Stimulated activated naive CD4-positive, alpha-beta T cell (primary cell): ENCODE data around the gene ADAM22.

ENCODE experiments used
- DNase-seq, 6 experiments: peaks; one replicate each; lab custom pipeline; 2025; lab: John Stamatoyannopoulos, UW

ADAM22 gene

DNA sequence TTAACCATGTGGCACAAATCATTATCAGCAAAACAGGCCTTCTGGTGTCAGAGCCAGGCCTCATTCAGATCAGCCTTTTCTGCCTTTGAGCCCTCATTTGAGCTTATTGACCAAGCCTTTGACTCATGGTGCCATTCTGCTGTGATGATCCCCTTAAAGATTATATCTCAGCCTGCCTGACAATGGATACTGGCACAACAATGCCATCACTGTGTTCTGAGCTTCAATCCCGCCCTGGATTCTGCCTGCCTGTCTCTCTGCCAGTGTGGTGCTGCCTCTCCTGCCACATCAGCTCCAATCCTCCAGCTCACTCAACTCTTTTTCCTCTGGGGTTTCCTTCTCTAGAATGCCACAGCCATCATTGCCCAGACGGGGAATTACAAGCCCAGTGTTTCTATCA, 233.2 kb downstream of the ADAM22 start:
- DNase-seq, result no peak

- no peak for DNase-seq
These were observed 233.7 kb downstream of the ADAM22 start for GRCh38 chr7:88167721-88168120.

DNA sequence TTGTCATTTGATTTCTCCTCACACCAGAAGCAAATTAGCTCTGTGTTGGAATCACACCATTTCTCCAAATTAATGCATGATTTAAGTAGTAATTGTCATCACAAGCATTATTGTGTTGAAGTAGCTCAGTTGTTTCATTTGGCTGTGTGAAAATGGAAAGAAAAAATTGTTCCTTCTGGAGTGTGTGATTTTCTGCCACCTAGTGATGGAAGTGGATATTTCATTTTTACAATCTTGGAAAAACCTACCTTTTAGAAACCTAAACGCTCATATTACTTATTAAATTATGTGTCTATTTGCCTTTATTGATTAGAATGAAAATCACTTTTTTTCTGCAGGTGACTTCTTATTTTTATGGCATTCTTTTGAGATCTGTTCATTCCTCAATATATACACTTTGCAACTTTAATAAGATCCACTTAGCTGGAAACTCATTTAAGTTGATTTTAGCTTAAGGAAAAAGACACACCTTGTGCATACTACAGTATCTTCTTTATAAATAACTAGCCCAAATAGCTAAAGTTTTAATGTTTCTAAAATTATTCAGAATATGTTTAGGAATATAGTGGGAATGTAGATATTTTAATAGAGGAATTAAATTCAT, 235.8 kb downstream of the ADAM22 start:
- peak in 2 of 6 experiments; percentile 0 to 13 for DNase-seq

DNA sequence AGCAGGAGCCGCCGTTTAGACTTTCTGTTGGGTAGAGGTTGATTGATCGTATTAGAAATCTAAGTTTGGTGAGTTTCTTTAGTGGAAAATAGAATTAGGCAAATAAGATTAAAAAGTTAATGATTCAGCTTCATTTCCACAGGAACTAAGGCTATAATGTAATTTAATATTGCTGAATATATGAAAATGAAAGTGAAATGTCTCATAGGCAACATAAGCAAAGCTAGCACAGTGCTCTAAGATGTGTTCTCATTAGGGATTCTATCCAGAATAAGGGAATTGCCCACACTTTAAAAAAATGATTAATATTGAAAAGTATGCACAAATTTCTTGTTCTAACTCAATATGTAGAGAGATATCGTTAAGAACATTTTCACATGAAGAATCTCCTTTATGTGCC, 238.8 kb downstream of the ADAM22 start:
- no peak for DNase-seq

- DNase-seq, result no peak
These were observed 242.1 kb downstream of the ADAM22 start for GRCh38 chr7:88176190-88176589.

DNA sequence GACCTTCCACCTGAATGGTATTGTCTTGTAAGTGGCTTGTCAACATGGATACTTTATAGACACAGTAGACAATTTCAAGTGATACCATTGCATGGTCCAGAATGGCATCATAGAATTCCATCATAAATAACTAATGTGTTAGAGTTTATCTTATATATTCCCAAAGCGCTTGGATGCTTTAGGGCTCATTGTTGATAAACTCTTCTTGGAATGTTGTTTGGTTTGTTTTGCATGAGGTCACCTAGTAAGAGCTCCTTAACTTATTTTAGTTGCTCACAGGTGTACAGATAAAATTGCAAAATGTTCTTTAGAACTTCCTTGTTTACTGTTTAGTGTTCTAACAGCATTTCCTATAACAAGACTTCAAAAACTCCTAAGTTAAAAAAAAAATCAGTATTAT, 249.0 kb downstream of the ADAM22 start:
- DNase-seq, result no peak

GRCh38 chr7:88184848-88185304, 250.8 kb downstream of the ADAM22 start:
- no peak for DNase-seq

DNA sequence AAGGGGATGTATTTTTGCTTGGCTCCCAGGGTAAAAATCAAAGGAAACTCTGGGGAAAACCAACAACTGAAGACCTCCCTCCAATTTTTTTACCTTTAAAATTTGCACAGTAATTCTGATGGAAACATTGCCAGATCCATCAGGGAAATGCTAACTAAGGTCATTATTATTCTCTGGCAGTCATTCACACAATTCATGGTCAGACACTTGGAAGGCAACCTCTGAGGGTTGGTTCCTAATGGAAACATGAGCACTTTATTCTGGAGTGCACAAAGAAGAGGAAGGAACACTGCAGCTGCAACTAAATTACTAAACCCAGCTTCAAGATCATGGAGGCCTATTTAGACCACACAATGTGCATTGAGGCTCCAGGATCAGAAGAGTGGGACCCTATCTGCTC, 251.6 kb downstream of the ADAM22 start:
- DNase-seq, result no peak

DNA sequence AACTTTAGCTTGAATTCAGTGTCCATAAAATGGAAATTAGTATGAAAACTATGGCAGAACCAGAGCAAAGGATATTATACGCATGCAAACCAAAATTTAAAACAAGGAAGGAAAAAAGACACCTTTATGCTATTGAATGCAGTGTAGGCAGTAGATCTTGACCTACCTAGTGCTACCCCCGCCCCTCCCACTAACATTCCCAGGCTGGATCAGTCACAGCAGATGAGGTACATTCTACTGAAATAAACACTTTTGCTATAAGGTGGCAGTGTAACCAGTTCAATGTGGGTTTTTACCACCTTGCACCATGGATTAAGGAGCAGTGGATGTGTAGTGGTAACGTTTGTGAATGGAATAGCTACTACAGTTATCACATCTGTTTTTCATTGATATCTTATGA, 257.9 kb downstream of the ADAM22 start:
- DNase-seq, result no peak

- DNase-seq, result no peak
These were observed 266.2 kb downstream of the ADAM22 start for GRCh38 chr7:88200261-88200660.

- DNase-seq, result no peak
These were observed 266.7 kb downstream of the ADAM22 start for GRCh38 chr7:88200789-88201188.

- no peak for DNase-seq
These were observed 267.3 kb downstream of the ADAM22 start for GRCh38 chr7:88201305-88201704.

DNA sequence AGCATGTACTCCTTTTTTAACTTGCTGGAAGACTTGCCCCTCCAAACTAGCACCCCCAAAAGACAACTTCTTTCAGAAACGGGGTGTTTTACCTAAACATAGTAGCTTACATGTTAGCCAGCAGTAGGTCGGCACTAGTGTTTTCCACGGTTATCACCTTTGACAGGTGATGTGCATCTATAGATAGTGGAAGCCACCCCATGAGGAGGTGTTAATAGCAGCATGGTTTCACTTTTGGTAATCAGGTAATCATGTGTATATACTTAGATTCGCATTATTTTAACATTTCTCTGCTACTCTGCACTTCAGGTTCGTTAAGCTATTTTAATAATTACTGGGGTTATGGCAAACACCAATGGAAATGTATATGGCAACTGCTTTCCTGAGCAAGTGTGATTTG, 268.2 kb downstream of the ADAM22 start:
- no peak for DNase-seq

- no peak for DNase-seq
These were observed 268.7 kb downstream of the ADAM22 start for GRCh38 chr7:88202799-88203198.

GRCh38 chr7:88203401-88203800, 269.4 kb downstream of the ADAM22 start:
- DNase-seq, result no peak

DNA sequence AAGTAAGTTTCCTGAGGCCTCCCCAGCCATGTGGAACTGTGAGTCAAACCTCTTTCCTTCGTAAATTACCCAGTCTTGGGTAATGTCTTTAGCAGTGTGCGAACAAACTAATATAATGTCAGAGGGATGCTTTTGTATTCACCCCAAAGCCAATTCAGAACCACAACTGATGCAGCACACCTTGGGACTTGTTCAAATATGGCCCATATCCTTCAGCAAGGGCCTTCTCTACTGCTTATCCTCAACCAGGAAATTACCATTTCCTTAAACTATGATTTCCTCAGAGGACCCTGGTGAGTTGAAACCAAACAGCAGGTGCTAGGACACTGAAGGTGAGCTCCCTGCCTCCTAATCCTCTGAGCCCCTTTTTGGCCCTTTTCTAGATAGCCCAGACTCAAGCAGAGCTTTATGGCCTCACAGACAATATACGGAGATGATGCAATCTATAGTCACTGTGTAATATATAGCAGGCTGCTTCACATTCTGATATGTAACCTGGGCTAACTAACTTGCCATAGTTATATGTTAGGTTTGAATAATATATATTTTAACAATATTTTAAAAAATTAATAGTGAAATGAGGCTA, 270.6 kb downstream of the ADAM22 start:
- DNase-seq, result no peak

GRCh38 chr7:88205179-88205578, 271.1 kb downstream of the ADAM22 start:
- DNase-seq, result no peak

DNA sequence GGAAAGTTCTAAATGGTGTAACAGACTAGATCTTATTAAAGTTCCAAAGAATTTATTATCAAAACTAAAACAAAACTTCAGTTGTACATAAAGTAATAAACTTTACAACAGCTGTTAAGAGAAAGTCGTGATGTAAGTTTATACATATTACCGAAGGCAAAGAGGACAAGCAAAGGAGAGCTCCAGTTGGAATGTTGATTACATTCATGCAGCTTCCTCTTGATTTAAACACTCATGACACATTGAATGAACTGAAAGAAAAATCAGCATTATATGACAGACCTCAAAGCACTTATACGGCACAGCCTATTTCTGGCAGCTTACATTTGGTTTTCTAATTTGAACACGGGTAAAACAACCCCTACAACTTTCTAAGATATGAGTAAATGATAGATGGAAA, 272.2 kb downstream of the ADAM22 start:
- no peak for DNase-seq

DNA sequence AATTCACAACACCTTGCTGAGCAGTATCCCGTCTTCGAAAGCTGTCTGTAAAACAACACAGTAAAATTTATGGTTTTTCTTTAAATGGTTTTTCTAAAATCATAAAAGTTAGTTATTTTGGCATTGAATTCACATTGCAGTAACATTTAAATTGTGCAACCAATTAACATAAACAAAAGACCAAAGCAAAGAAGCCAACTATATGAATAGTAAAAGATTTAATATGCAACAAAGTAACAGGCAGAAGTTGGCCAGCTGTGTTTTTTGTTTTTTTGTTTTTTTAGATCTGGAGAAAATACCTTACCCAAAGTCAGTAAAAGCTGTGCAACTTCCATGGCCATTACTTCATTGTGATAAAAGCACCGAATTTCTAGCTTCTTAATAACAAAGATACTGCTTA, 274.5 kb downstream of the ADAM22 start:
- DNase-seq, result no peak

- no peak for DNase-seq
These were observed 278.9 kb downstream of the ADAM22 start for GRCh38 chr7:88212918-88213317.

GRCh38 chr7:88214456-88214855, 280.4 kb downstream of the ADAM22 start:
- no peak for DNase-seq

DNA sequence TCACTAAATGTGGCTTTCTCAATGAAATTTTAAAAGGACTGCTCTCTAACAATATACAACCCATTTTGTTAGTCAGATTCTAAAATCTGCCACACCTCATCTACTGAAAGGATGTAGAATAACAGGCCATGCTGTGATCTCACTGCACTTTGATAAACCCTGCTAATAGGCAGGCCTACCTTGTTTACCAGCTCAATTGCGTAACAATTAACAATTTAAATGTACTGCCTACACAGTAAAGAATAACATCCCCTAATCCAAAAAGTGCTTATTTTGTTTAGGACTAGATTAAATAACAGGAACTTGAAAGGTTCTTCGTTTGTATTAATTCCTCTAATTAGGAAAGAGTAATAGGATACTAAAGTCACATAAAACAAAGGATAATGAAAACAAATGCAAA, 281.2 kb downstream of the ADAM22 start:
- no peak for DNase-seq

DNA sequence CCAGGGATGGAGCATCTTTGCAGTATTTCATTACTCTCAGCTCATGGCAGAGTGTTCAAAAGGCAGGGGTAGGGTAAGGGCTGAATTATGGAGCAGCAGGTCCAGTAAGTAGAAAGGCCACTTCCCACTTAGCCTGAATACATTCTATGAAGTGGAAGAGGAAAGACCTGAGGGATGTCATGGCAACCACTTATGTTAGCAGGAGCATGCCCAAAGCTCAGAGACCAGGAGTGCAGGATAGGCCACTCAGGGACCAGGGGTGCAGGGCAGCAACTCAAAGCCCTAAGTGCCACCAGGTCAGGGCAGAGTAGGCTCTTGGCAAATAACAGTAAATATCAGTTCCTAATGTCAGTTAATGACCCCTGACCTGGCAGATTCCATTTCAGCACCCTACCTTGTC, 282.2 kb downstream of the ADAM22 start:
- DNase-seq, result no peak
